IMR-90 (cell line): ENCODE data around the gene GPR149. TPM values are rescaled to one million over a fixed set of nuclear protein-coding genes. Genes with fewer than 3 reads are reported as not detected.
"Not testable (repeated sequence)": the region's sequence is repeated elsewhere in the genome, so short reads cannot be mapped to it uniquely, and the experiment has no call there.

Source experiments
- ATAC-seq: fragments of 200-7000 bp; cut with Tn5 transposase; 2 replicates; pipeline ENCODE4 v1.9.1; 2020; ENCODE audit warnings: low read depth, mild to moderate bottlenecking, moderate library complexity
- BruUV-seq: library from RNA; stranded (reverse); fragments of 400-500 nt; replicated peaks from 2 replicates; lab custom pipeline; 2021; lab: Mats Ljungman, UMichigan
- CTCF ChIA-PET: fragments of 300-600 bp; formaldehyde crosslinking; extraction: SDS; loops from one replicate; lab custom pipeline; 2021; ENCODE audit warnings: antibody characterized with exemption; lab: Yijun Ruan, JAX
- POLR2A ChIA-PET: fragments of 300-600 bp; sonication (Branson Sonifier 250); formaldehyde crosslinking; loops from one replicate; lab custom pipeline; 2022; ENCODE audit warnings: antibody characterized with exemption; ENCODE audit not compliant: unreplicated experiment; lab: Charles Lee
- DNase-seq: peaks from one replicate; pipeline ENCODE4 v3.0.0; 2013
- H2AFZ ChIP-seq: replicated peaks from 2 replicates; pipeline ENCODE3; 2013; ENCODE audit warnings: low read length, mild to moderate bottlenecking; ENCODE audit not compliant: poor library complexity
- H2AK5ac ChIP-seq: 2 replicates; pipeline ENCODE4 v1.6.1; 2013; ENCODE audit warnings: low read depth, low read length, inconsistent platforms
- H2AK9ac ChIP-seq: replicated peaks from 2 replicates; pipeline ENCODE3; 2013; ENCODE audit warnings: mild to moderate bottlenecking, low read depth, low read length, moderate library complexity; ENCODE audit not compliant: poor library complexity
- H2BK120ac ChIP-seq: 2 replicates; pipeline ENCODE4 v1.6.1; 2013; ENCODE audit warnings: low read depth, low read length, inconsistent platforms
- H2BK15ac ChIP-seq: 3 replicates; pipeline ENCODE4 v1.6.1; 2013; ENCODE audit warnings: low read depth, low read length, inconsistent platforms
- H2BK20ac ChIP-seq: 2 replicates; pipeline ENCODE4 v1.6.1; 2013; ENCODE audit warnings: low read depth, mild to moderate bottlenecking, inconsistent platforms, low read length, moderate library complexity
- H2BK5ac ChIP-seq: 2 replicates; pipeline ENCODE4 v1.6.1; 2013; ENCODE audit warnings: mild to moderate bottlenecking, low read depth, low read length, inconsistent platforms; ENCODE audit not compliant: poor library complexity, severe bottlenecking
- H3K14ac ChIP-seq: replicated peaks from 2 replicates; pipeline ENCODE4 v1.6.1; 2013; ENCODE audit warnings: low read depth, low read length, inconsistent platforms
- H3K18ac ChIP-seq: 2 replicates; pipeline ENCODE4 v1.6.1; 2013; ENCODE audit warnings: low read depth, low read length, control low read depth
- H3K23ac ChIP-seq: 2 replicates; pipeline ENCODE4 v1.6.1; 2013; ENCODE audit warnings: low read depth, low read length, inconsistent platforms
- H3K27ac ChIP-seq: 2 replicates; pipeline ENCODE4 v1.5.1; 2013; ENCODE audit warnings: mild to moderate bottlenecking, control low read depth, low read length; ENCODE audit not compliant: insufficient read depth
- H3K27me3 ChIP-seq: 2 replicates; pipeline ENCODE4 v1.6.1; 2013; ENCODE audit warnings: low read length; ENCODE audit not compliant: control insufficient read depth, insufficient read depth
- H3K36me3 ChIP-seq: 2 replicates; pipeline ENCODE4 v1.6.1; 2013; ENCODE audit warnings: low read length, mixed read lengths; ENCODE audit not compliant: control insufficient read depth, insufficient read depth
- H3K4ac ChIP-seq: 2 replicates; pipeline ENCODE4 v1.6.1; 2013; ENCODE audit warnings: low read depth, low read length, inconsistent platforms
- H3K4me1 ChIP-seq: 2 replicates; pipeline ENCODE4 v1.6.1; 2013; ENCODE audit warnings: low read length, mixed read lengths; ENCODE audit not compliant: control insufficient read depth, insufficient read depth
- H3K4me2 ChIP-seq: 2 replicates; pipeline ENCODE4 v1.6.1; 2013; ENCODE audit warnings: low read depth, mild to moderate bottlenecking, control low read depth, low read length, moderate library complexity
- H3K4me3 ChIP-seq: 2 replicates; pipeline ENCODE4 v1.5.1; 2013; ENCODE audit warnings: low read depth, mild to moderate bottlenecking, control low read depth, low read length, moderate library complexity; ENCODE audit not compliant: insufficient read depth
- H3K56ac ChIP-seq: 2 replicates; pipeline ENCODE4 v1.6.1; 2013; ENCODE audit warnings: low read length, inconsistent platforms; ENCODE audit not compliant: insufficient read depth; ENCODE audit errors: extremely low read depth
- H3K79me1 ChIP-seq, 2 experiments: 2 replicates each; pipeline ENCODE4 v1.6.1; 2013; ENCODE audit warnings: low read length in 2 of 2, inconsistent platforms in 1 of 2, low read depth in 1 of 2
- H3K9ac ChIP-seq: 2 replicates; pipeline ENCODE4 v1.6.1; 2013; ENCODE audit warnings: low read depth, low read length, control low read depth
- H3K9me1 ChIP-seq: 2 replicates; pipeline ENCODE4 v1.6.1; 2013; ENCODE audit warnings: low read length, inconsistent platforms; ENCODE audit not compliant: insufficient read depth
- H3K9me3 ChIP-seq: 2 replicates; pipeline ENCODE4 v1.6.1; 2013; ENCODE audit warnings: low read length; ENCODE audit not compliant: control insufficient read depth, insufficient read depth
- H4K20me1 ChIP-seq: 2 replicates; pipeline ENCODE4 v1.6.1; 2013; ENCODE audit warnings: low read length, inconsistent platforms; ENCODE audit not compliant: insufficient read depth
- H4K5ac ChIP-seq: 2 replicates; pipeline ENCODE4 v1.6.1; 2013; ENCODE audit warnings: mild to moderate bottlenecking, low read depth, low read length, control low read depth
- H4K8ac ChIP-seq, 2 experiments: 2 replicates each; pipeline ENCODE4 v1.6.1; 2013; ENCODE audit warnings: low read depth in 2 of 2, low read length in 2 of 2, control low read depth in 1 of 2, inconsistent platforms in 1 of 2
- H4K91ac ChIP-seq: 2 replicates; pipeline ENCODE4 v1.6.1; 2013; ENCODE audit warnings: low read depth, low read length, inconsistent platforms; ENCODE audit not compliant: insufficient read depth
- WGBS, 2 experiments: methylation state at CpG; one replicate each; pipeline versions ENCODE4 v1.1.5 to v1.1.7; 2013; ENCODE audit warnings: missing lambda C conversion rate in 2 of 2; ENCODE audit not compliant: insufficient read length in 1 of 2; ENCODE audit errors: extremely low coverage in 2 of 2; 5-methylcytosine and 5-hydroxymethylcytosine counted together
- dilution Hi-C: fragments of 300-500 bp; cut with HindIII; formaldehyde crosslinking; loops from one replicate; pipeline ENCODE4 v1.14.3; 2018; ENCODE audit warnings: low sequenced_read_pairs; ENCODE audit not compliant: unreplicated experiment
- in situ Hi-C: fragments of 300-500 bp; cut with MboI; formaldehyde crosslinking; loops from 3 replicates; pipeline ENCODE4 v1.14.3; 2019; ENCODE audit warnings: low sequenced_read_pairs, inconsistent platforms, mixed read lengths
- intact Hi-C: fragments of 100-400 bp; cut with micrococcal nuclease; formaldehyde crosslinking; loops from 2 replicates; pipeline ENCODE4 v1.10.0; 2022
- polyA plus RNA-seq, 3 experiments: library from polyadenylated mRNA; depleted of rRNA; stranded (reverse); fragments of >200 nt; gene quantifications; 2 replicates each; pipeline ENCODE4 v1.2.3, GENCODE V29; 2012; ENCODE audit warnings: low replicate concordance in 1 of 3
- total RNA-seq: library from RNA; depleted of rRNA; stranded (reverse); fragments of >200 nt; gene quantifications from 2 replicates; pipeline ENCODE4 v1.2.3, GENCODE V29; 2012

The GPR149 gene
- total and polyA plus RNA-seq, 2 of the 4 experiments (the other 2 are of a cell fraction), result not detected

DNA sequence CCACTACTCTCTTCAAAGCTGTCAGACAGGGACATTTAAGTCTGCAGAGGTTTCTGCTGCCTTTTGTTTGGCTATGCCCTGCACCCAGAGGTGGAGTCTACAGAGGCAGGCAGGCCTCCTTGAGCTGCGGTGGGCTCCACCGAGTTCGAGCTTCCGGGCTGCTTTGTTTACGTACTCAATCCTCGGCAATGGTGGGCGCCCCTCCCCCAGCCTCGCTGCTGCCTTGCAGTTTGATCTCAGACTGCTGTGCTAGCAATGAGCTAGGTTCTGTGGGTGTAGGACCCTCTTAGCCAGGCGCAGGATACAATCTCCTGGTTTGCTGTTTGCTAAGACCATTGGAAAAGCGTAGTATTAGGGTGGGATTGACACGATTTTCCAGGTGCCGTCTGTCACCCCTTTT, 9.1 kb upstream of the GPR149 start:
- H3K56ac ChIP-seq, H3K27ac ChIP-seq, CTCF ChIA-PET, H2AK5ac ChIP-seq, H3K36me3 ChIP-seq, H2AK9ac ChIP-seq, dilution Hi-C loops, H3K4me2 ChIP-seq, H3K9me1 ChIP-seq, H3K23ac ChIP-seq, H3K79me1 ChIP-seq, BruUV-seq, H2BK15ac ChIP-seq, H3K9me3 ChIP-seq, DNase-seq, H3K4me1 ChIP-seq, H4K8ac ChIP-seq, intact Hi-C loops, H4K5ac ChIP-seq, H3K14ac ChIP-seq, H3K27me3 ChIP-seq, H2BK5ac ChIP-seq, H3K4ac ChIP-seq, POLR2A ChIA-PET, H2BK20ac ChIP-seq, H3K4me3 ChIP-seq, ATAC-seq, H4K91ac ChIP-seq, in situ Hi-C loops, H2AFZ ChIP-seq, H4K20me1 ChIP-seq, H3K18ac ChIP-seq, H3K9ac ChIP-seq, H2BK120ac ChIP-seq: not testable (repeated sequence)
- WGBS, 2 experiments, result 53% methylated on average over 2 of the region's 12 CpGs; no CpG with 5 or more reads in 1 of the 2 experiments
